Loucy (cell line): ENCODE results near the gene GHRHR.

Experiments used
- CTCF ChIP-seq: fragments of 200-600 bp; sonication (generic); conservative IDR thresholded peaks from 2 replicates; pipeline ENCODE4 v1.5.1; 2014; ENCODE audit warnings: mild to moderate bottlenecking, antibody characterized with exemption, low read length
- EZH2phosphoT487 ChIP-seq: fragments of 200-600 bp; IDR thresholded peaks from 2 replicates; pipeline ENCODE4 v1.6.1; 2018; ENCODE audit warnings: antibody characterized with exemption, mild to moderate bottlenecking, moderate library complexity, borderline replicate concordance

- TF ChIP-seq CTCF (no peak), EZH2phosphoT487 (no peak)
Measured at GRCh38 chr7:30925913-30926312, 37.8 kb upstream of the GHRHR start.
